GM18520 (cell line): Measurements from ENCODE around the gene RABGAP1.

Experiments
- ATAC-seq: cut with Tn5 transposase; IDR thresholded peaks from one replicate; pipeline ENCODE4 v1.9.1; 2021; ENCODE audit not compliant: unreplicated experiment

The RABGAP1 gene

GRCh38 chr9:123044586-123044985 is 103.8 kb downstream of the RABGAP1 start:
- no peak for ATAC-seq

GRCh38 chr9:123046406-123047195 is 105.8 kb downstream of the RABGAP1 start:
- ATAC-seq, result no peak

DNA sequence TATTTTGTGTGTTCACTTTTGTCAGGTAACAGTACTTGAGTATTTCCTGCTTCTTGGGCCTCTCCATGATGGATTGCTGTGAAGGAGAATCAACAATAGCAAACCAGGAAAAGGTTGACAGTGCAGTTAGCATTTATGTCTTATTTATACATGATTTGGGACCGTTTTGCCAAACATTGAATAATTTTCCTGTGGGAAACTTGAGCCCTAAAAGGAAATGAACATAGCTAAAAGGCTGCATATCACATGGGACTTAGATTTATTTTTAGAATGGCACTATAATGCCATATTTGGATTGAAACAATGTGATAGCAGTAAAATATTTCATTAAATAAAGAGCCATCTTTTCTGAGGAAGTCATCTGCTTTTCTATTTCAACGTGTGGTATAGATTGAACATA is 107.9 kb downstream of the RABGAP1 start:
- ATAC-seq, result no peak

DNA sequence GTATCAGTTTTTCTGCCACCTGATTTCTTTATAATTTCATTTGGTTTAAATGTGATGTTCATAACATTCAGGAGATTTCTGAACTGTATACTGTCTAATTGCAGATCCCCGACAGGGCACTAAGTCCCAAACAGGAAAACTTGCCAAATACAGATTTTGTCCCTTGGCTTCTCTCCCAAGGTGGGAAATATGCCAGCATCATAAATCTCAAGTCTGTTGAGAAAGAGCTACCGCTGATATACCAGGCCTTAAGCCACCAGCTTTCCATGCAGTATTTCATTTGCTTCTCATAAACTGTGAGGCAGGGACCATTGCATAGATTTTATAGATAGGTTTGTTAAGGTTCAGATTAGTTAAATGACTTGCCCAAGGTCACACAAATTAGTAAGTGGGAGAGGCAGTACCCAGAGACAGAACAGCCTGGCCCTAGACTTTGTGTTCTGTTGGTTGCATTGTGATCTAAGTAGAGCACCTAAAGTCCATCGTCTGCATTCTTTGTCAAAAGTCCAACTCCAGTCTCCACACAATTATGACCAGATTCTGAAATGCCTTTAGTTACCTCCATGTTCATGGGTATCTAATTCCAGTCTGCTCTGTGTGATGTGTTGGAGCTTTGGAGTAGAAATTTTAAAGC is 108.9 kb downstream of the RABGAP1 start:
- ATAC-seq, result no peak

- ATAC-seq, result no peak
These were observed 112.2 kb downstream of the RABGAP1 start for GRCh38 chr9:123053046-123053445.

DNA sequence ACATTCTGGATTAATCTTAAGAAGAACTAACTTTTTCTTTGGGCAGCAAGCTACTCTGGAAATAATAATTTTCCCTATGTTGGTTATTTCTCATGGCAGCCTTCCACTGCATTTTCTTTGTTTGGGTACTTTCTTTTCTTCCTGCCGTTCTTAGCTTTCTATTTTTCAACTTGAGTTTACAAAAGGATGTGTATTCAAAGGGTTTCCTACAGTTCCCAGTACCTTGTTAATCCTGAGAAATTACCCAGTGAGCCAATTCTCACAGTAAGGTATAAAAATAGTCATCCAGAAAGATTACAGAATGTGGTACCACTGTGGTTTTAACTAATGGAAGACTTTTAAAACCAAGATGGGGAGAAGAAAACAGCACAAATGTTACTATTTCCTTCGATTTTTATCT is 112.9 kb downstream of the RABGAP1 start:
- ATAC-seq, result no peak

DNA sequence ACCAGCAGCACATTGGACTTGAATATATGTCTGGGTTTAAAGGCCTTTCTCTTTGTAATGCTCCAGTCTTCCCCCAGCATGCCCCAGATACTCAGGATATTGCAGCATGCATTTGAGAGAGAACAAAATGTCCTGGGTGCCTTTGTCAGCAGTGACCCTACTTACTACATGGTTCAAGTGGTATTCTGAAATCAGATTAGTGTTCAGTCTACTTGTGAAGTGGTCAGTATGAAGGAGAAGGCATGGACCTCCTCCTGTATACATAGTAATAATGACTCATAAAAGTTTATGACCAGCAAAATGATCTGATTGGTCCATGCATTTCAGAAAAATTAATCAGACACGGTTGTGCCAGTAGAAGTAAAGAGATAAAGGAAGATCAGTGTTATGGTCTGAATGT is 118.0 kb downstream of the RABGAP1 start:
- ATAC-seq, result no peak

GRCh38 chr9:123059472-123060220 is 118.8 kb downstream of the RABGAP1 start:
- ATAC-seq, result no peak

- no peak for ATAC-seq
These were observed 120.4 kb downstream of the RABGAP1 start for GRCh38 chr9:123061216-123061615.

DNA sequence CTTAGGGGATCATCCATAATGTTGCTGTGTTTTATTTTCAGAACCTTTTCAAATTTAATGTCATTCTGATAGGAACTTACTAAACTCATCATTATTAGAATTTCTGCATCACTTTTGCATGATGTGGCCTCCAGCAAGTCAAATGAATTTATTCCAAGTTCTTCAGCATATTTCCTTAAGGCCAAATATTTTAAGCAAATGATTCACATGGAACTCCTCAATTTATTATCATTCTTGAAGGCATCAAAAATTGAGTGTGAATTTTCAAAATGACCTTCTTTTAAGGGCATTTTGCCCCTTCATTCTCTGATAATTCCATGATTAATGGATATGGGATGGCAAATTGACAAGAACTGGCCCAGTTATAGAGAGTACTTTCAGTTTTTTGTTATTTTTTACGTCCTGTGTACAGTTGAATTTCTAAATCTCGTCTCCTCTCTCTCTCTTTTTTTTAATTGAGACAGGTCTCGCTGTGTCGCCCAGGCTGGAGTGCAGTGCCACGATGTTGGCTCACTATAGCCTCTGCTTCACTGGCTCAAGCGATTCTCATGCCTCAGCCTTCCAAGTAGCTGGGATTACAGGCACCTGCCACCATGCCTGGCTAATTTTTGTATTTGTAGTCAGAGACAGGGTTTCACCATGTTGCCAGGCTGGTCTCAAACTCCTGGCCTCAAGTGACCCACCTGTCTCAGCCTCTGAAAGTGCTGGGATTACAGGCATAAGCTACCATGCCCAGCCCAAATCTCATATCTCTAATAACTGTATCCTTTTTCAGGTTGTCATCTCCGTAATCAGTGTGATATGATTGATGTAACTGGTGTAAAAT is 121.7 kb downstream of the RABGAP1 start:
- no peak for ATAC-seq

DNA sequence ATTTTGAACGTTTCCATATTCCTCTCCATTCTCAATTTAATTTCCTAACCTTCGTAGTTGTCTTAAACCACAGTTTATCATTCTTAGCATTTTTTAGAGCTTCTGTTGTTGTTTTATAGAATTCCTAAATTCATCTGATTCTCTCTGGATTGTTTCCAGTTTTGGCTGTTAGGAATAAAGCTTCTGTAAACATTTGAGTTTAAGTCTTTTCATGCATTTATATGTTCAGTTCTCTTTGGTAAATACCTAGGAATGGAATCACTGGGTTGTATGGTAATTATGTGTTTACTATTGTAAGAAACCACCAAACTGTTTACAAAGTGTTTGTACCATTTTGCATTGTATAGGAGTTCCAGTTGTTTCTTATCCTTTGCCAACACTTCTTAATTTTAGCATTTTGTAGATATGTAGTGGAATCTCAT is 122.4 kb downstream of the RABGAP1 start:
- no peak for ATAC-seq

- no peak for ATAC-seq
These were observed 123.1 kb downstream of the RABGAP1 start for GRCh38 chr9:123063896-123064295.

DNA sequence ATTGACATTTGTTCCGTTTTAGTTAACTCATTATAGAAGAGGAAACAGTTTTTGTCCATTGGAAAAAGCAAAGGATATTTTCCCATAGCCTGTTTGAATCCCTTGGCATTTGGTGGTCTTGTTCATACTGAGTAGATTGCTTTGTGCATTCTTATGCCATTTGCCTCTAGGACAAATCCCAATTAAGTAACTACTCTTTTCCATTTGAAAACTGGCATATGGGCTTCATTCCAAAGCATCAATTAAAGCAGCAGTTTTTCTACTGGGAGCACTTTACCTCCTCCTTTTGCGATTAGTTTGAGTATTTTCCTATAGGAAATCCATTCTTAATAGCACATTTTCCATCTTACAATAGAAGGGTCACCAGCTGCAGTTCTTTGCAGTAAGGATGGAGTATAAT is 123.9 kb downstream of the RABGAP1 start:
- ATAC-seq, result no peak

GRCh38 chr9:123065196-123065595 is 124.4 kb downstream of the RABGAP1 start:
- ATAC-seq, result no peak

- no peak for ATAC-seq
These were observed 126.3 kb downstream of the RABGAP1 start for GRCh38 chr9:123067136-123067535.

GRCh38 chr9:123069010-123069481 is 128.2 kb downstream of the RABGAP1 start:
- ATAC-seq, result no peak

DNA sequence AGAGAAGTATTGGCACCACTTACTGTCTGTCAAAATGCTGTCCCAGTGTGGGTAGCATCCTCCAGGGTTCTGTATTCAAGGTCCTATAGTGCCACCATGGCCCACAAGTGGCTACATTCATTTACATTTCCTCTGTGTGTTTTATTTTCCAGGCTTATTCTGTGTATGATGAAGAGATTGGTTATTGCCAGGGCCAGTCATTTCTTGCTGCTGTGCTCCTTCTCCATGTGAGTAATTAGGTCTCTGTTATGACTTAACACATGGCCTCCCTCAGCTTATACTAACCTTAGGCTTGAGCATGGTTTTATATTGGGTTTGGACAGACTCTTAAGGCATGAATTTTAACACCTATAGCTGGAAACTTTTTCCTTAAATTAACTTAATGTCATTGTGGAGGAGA is 129.4 kb downstream of the RABGAP1 start:
- ATAC-seq, result no peak

- ATAC-seq, result no peak
These were observed 131.7 kb downstream of the RABGAP1 start for GRCh38 chr9:123072407-123072995.

GRCh38 chr9:123073441-123073840 is 132.6 kb downstream of the RABGAP1 start:
- ATAC-seq, result no peak

- ATAC-seq, result no peak
These were observed 133.2 kb downstream of the RABGAP1 start for GRCh38 chr9:123073991-123074422.
